Fibroblast of lung (primary cell): Measurements from ENCODE around the gene VAV1. TPM values are rescaled to one million over a fixed set of nuclear protein-coding genes. Genes with fewer than 3 reads are reported as not detected.
"Not testable (repeated sequence)": the region's sequence is repeated elsewhere in the genome, so short reads cannot be mapped to it uniquely, and the experiment has no call there.

Source experiments
- DNase-seq, 2 donors: peaks; one replicate each; pipeline versions ENCODE4 v3.0.0 to v3.0.0-alpha.2; 2010; ENCODE audit warnings: low read depth in 2 of 2
- H2AFZ ChIP-seq: 2 replicates; pipeline ENCODE4 v1.5.1; 2012; ENCODE audit warnings: low read length, control low read depth, inconsistent platforms
- H3K27ac ChIP-seq: 2 replicates; pipeline ENCODE4 v1.5.1; 2011; ENCODE audit warnings: low read length, control low read depth; ENCODE audit not compliant: insufficient read depth
- H3K27me3 ChIP-seq: 2 replicates; pipeline ENCODE4 v1.5.1; 2011; ENCODE audit warnings: mild to moderate bottlenecking, low read length; ENCODE audit not compliant: control insufficient read depth, insufficient read depth
- H3K36me3 ChIP-seq: 2 replicates; pipeline ENCODE4 v1.5.1; 2011; ENCODE audit warnings: low read length; ENCODE audit not compliant: control insufficient read depth, insufficient read depth
- H3K4me1 ChIP-seq: 2 replicates; pipeline ENCODE4 v1.5.1; 2011; ENCODE audit warnings: low read length; ENCODE audit not compliant: control insufficient read depth, insufficient read depth; ENCODE audit errors: extremely low read depth
- H3K4me2 ChIP-seq: 2 replicates; pipeline ENCODE4 v1.5.1; 2011; ENCODE audit warnings: low read length, control low read depth; ENCODE audit not compliant: insufficient read depth; ENCODE audit errors: extremely low read depth
- H3K4me3 ChIP-seq, 4 experiments: fragments of 200-600 bp in 1 of 4; sonication (generic) in 1 of 4; replicated peaks in 1 of 4; 2 replicates each; pipeline ENCODE4 v1.5.1; 2011 to 2016; ENCODE audit warnings: low read length in 4 of 4, low read depth in 3 of 4, mild to moderate bottlenecking in 3 of 4, control low read depth in 2 of 4, inconsistent platforms in 1 of 4, mixed read lengths in 1 of 4; ENCODE audit not compliant: insufficient read depth in 1 of 4; ENCODE audit errors: control extremely low read depth in 1 of 4
- H3K79me2 ChIP-seq: 2 replicates; pipeline ENCODE4 v1.5.1; 2012; ENCODE audit warnings: mild to moderate bottlenecking, low read length, inconsistent platforms; ENCODE audit not compliant: control insufficient read depth, insufficient read depth
- H3K9ac ChIP-seq: 2 replicates; pipeline ENCODE4 v1.5.1; 2011; ENCODE audit warnings: mild to moderate bottlenecking, low read length, control low read depth; ENCODE audit not compliant: insufficient read depth
- H3K9me3 ChIP-seq: 2 replicates; pipeline ENCODE4 v1.5.1; 2012; ENCODE audit warnings: low read depth, low read length; ENCODE audit not compliant: control insufficient read depth, insufficient read depth
- H4K20me1 ChIP-seq: 2 replicates; pipeline ENCODE4 v1.5.1; 2011; ENCODE audit warnings: low read length; ENCODE audit not compliant: control insufficient read depth, insufficient read depth; ENCODE audit errors: extremely low read depth
- EZH2 ChIP-seq: IDR thresholded peaks from 2 replicates; pipeline ENCODE4 v1.5.1; 2012; ENCODE audit warnings: low read length, control low read depth, mild to moderate bottlenecking; ENCODE audit errors: missing control alignments
- polyA plus RNA-seq, 2 donors: library from polyadenylated mRNA; depleted of rRNA in 1 of 2; stranded (reverse) in 1 of 2; unstranded in 1 of 2; fragments of >200 nt; gene quantifications; 2 replicates each; pipeline ENCODE4 v1.2.1, GENCODE V29; 2011 to 2012; ENCODE audit warnings: missing spikeins in 1 of 2
- total RNA-seq: library from RNA; depleted of rRNA; stranded (reverse); fragments of >200 nt; gene quantifications from 2 replicates; pipeline ENCODE4 v1.2.1, GENCODE V29; 2014
- TF ChIP-seq, protein P1 (sequence below), 2 donors: IDR thresholded peaks in 1 of 2; conservative IDR thresholded peaks in 1 of 2; 1 replicate in 1 of 2; 2 replicates in 1 of 2; pipeline ENCODE4 v1.5.1; 2011 to 2012; ENCODE audit warnings: low read length in 2 of 2, control low read depth in 1 of 2, inconsistent platforms in 1 of 2, low read depth in 1 of 2, mild to moderate bottlenecking in 1 of 2

Gene VAV1
- total and polyA plus RNA-seq, 2 donors (not counting 1 experiment from before 2014, with no cell fraction given) = not detected

GRCh38 chr19:6772866-6773322 lies 386 bp downstream of the VAV1 start:
- H4K20me1 ChIP-seq = no peaks in the 10 kb centered on the region
- no peak overlapping the region for H3K27ac ChIP-seq
- no peak for TF ChIP-seq EZH2
- TF ChIP-seq, protein P1, sequence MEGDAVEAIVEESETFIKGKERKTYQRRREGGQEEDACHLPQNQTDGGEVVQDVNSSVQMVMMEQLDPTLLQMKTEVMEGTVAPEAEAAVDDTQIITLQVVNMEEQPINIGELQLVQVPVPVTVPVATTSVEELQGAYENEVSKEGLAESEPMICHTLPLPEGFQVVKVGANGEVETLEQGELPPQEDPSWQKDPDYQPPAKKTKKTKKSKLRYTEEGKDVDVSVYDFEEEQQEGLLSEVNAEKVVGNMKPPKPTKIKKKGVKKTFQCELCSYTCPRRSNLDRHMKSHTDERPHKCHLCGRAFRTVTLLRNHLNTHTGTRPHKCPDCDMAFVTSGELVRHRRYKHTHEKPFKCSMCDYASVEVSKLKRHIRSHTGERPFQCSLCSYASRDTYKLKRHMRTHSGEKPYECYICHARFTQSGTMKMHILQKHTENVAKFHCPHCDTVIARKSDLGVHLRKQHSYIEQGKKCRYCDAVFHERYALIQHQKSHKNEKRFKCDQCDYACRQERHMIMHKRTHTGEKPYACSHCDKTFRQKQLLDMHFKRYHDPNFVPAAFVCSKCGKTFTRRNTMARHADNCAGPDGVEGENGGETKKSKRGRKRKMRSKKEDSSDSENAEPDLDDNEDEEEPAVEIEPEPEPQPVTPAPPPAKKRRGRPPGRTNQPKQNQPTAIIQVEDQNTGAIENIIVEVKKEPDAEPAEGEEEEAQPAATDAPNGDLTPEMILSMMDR (conservative IDR thresholded peaks at IDR 0.05 in 1 of 2, IDR thresholded peaks at IDR 0.05 in 1 of 2; ENCODE audit: low read depth in 1 of 2, low read length in 2 of 2) = no peak
- H3K79me2 ChIP-seq = no peaks in the 10 kb centered on the region
- H3K4me1 ChIP-seq = no peaks in the 10 kb centered on the region
- no peak overlapping the region for H2AFZ ChIP-seq
- no peak overlapping the region for H3K4me2 ChIP-seq
- H3K27me3 ChIP-seq = no peaks in the 10 kb centered on the region
- no peak for DNase-seq
- H3K9me3 ChIP-seq = no peaks in the 10 kb centered on the region
- no peak overlapping the region for H3K4me3 ChIP-seq
- no peak overlapping the region for H3K9ac ChIP-seq
- no peaks in the 10 kb centered on the region for H3K36me3 ChIP-seq

- Histone ChIP-seq H3K36me3 (no peaks in the 10 kb centered on the region), H3K9me3 (no peaks in the 10 kb centered on the region), H3K27ac (no peak overlapping the region), H3K4me3 (no peak overlapping the region), H3K4me2 (no peak overlapping the region), H3K4me1 (no peaks in the 10 kb centered on the region), H3K79me2 (no peaks in the 10 kb centered on the region), H4K20me1 (no peaks in the 10 kb centered on the region), H3K9ac (no peak overlapping the region), H3K27me3 (no peaks in the 10 kb centered on the region), H2AFZ (no peak overlapping the region)
- TF ChIP-seq EZH2 = no peak
- TF ChIP-seq, protein P1 (conservative IDR thresholded peaks at IDR 0.05 in 1 of 2, IDR thresholded peaks at IDR 0.05 in 1 of 2; ENCODE audit: low read depth in 1 of 2, low read length in 2 of 2) = no peak
- DNase-seq = no peak
Measured at GRCh38 chr19:6773323-6773931, 919 bp downstream of the VAV1 start.

DNA sequence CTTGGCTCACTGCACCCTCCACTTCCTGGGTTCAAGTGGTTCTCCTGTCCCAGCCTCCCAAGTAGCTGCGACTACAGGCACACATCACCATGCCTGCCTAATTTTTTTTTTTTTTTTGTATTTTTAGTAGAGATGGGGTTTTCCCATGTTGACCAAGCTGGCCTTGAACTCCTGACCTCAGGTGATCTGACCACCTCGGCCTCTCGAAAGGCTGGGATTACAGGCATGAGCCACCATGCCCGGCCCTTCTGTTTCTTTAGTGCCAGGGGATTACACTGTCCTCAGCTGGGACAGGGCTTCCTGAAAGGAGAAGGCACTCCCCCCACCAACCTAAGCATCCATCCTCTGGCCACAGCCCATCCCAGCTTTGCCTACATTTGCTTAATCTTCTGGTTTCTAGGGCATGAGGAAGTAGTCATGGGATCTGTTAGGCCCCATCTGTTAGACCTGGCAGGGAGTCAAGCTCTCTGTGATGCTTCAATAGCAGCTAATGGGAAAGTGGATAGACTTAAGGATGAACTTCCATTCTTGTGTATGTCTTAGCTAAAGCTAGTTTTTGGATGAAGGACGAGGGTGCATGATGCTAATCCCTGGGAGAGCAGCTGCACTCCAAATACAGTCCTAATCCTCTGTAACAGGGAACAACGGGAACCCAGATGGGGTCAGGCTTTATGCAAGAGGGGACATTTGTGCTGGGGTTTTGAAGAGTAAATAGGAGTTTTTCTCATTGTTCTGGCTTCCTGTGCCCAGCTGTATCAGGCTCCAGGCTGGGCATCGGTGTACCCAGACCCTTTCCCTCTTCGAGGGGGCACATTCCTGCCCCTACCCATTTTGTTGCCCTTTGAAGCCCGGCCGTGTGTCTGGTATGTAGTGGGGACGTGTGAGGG lies 2.6 kb downstream of the VAV1 start:
- no peaks in the 10 kb centered on the region for H3K79me2 ChIP-seq
- H3K9me3 ChIP-seq = no peaks in the 10 kb centered on the region
- H3K9ac ChIP-seq = no peak overlapping the region
- H4K20me1 ChIP-seq = no peaks in the 10 kb centered on the region
- H3K4me2 ChIP-seq = no peak overlapping the region
- H3K4me3 ChIP-seq = no peak overlapping the region
- H3K36me3 ChIP-seq = no peaks in the 10 kb centered on the region
- no peak overlapping the region for H3K27ac ChIP-seq
- no peaks in the 10 kb centered on the region for H3K4me1 ChIP-seq
- peak in 1 of 2 donors; percentile 25 for DNase-seq
- no peak for TF ChIP-seq EZH2
- TF ChIP-seq, protein P1 (conservative IDR thresholded peaks at IDR 0.05 in 1 of 2, IDR thresholded peaks at IDR 0.05 in 1 of 2; ENCODE audit: low read depth in 1 of 2, low read length in 2 of 2) = no peak
- H3K27me3 ChIP-seq = no peaks in the 10 kb centered on the region
- no peak overlapping the region for H2AFZ ChIP-seq

DNA sequence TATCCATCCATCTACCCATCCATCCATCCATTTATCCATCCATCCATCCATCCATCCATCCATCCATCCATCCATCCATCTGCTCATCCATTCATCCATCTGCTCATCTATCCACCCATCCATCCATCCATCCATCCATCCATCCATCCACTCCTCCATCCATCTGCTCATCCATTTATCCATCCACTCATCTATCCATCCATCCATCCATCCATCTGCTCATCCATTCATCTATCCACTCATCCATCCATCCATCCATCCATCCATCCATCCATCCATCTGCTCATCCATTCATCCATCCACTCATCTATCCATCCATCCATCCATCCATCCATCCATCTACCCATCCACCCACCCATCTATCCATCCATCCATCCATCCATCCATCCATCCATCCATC lies 3.5 kb downstream of the VAV1 start:
- H3K9ac ChIP-seq, H3K36me3 ChIP-seq, DNase-seq, H3K4me2 ChIP-seq, H3K27ac ChIP-seq, H3K9me3 ChIP-seq, H3K4me1 ChIP-seq, H3K4me3 ChIP-seq, H4K20me1 ChIP-seq, H3K79me2 ChIP-seq, H3K27me3 ChIP-seq, H2AFZ ChIP-seq: not testable (repeated sequence)
